Thyroid gland (tissue), 4 donors: ENCODE data around the gene HYAL2. TPM values are rescaled to one million over a fixed set of nuclear protein-coding genes. Genes with fewer than 3 reads are reported as not detected.

Experiments used
- DNase-seq, 2 donors: peaks; one replicate each; pipeline ENCODE4 v3.0.0-alpha.2; 2019
- H3K27ac ChIP-seq, 3 donors: fragments of 200-600 bp; sonication (generic); 1 replicate in 2 of 3; 2 replicates in 1 of 3; pipeline ENCODE4 v1.5.1; 2016 to 2019; ENCODE audit warnings: mild to moderate bottlenecking in 1 of 3, moderate library complexity in 1 of 3
- H3K27me3 ChIP-seq: fragments of 200-600 bp; sonication (generic); one replicate; pipeline ENCODE4 v1.5.1; 2019
- H3K36me3 ChIP-seq, 2 donors: fragments of 200-600 bp; sonication (generic); one replicate each; pipeline ENCODE4 v1.5.1; 2016 to 2019
- H3K4me1 ChIP-seq, 2 donors: fragments of 200-600 bp; sonication (generic); one replicate each; pipeline ENCODE4 v1.5.1; 2017 to 2019
- H3K4me3 ChIP-seq, 3 donors: fragments of 200-600 bp; sonication (generic); replicated peaks in 1 of 3; 1 replicate in 2 of 3; 2 replicates in 1 of 3; pipeline ENCODE4 v1.5.1; 2016; ENCODE audit warnings: mild to moderate bottlenecking in 1 of 3
- H3K9me3 ChIP-seq: fragments of 200-600 bp; sonication (generic); one replicate; pipeline ENCODE4 v1.5.1; 2017
- CTCF ChIP-seq, 6 experiments: fragments of 200-600 bp in 3 of 6; fragments of 450-650 bp in 3 of 6; sonication (generic) in 3 of 6; IDR thresholded peaks; one replicate each; pipeline ENCODE4 v1.5.1; 2016 to 2019; ENCODE audit warnings: antibody characterized with exemption in 6 of 6, mild to moderate bottlenecking in 2 of 6, inconsistent platforms in 1 of 6, moderate library complexity in 1 of 6
- POLR2A ChIP-seq, 2 donors: fragments of 450-650 bp; IDR thresholded peaks; one replicate each; pipeline ENCODE4 v1.6.1; 2017; ENCODE audit warnings: antibody characterized with exemption in 2 of 2, mild to moderate bottlenecking in 2 of 2, moderate library complexity in 1 of 2
- WGBS, 2 donors: methylation state at CpG; one replicate each; pipeline ENCODE4 v1.1.5; 2017; 5-methylcytosine and 5-hydroxymethylcytosine counted together
- intact Hi-C: fragments of 100-400 bp; cut with DNase I; formaldehyde crosslinking; loops from one replicate; pipeline ENCODE4 v1.15.1; 2023
- total RNA-seq, 4 donors: library from RNA; depleted of rRNA; stranded (reverse); fragments of >200 nt; gene quantifications; one replicate each; pipeline ENCODE4 v1.2.3, GENCODE V29; 2016

HYAL2 gene
- total RNA-seq, 4 donors from 2014 or later = 133 to 206 (median 158) TPM

GRCh38 chr3:50319894-50320625 is 2.5 kb downstream of the HYAL2 start:
- intact Hi-C loops = no loop called here
- H3K27me3 ChIP-seq = no peaks in the 10 kb centered on the region
- H3K36me3 ChIP-seq = peaks cover 8 to 21% of the 10 kb centered on the region in 2 donors
- WGBS, 2 donors = 83 to 92% methylated on average over 24 to 25 of the region's 29 CpGs
- no peak for DNase-seq
- H3K27ac ChIP-seq = peak overlapping the region; percentile 96 to 98 (median 98)
- no peaks in the 10 kb centered on the region for H3K9me3 ChIP-seq
- H3K4me3 ChIP-seq = peak overlapping the region in 2 of 3 donors; percentile 86 to 92
- TF ChIP-seq POLR2A (IDR thresholded peaks at IDR 0.05) (no peak), CTCF (IDR thresholded peaks at IDR 0.05) (no peak)
- peaks cover 39 to 68% of the 10 kb centered on the region in 2 donors for H3K4me1 ChIP-seq

GRCh38 chr3:50319181-50319893 is 3.2 kb downstream of the HYAL2 start:
- DNase-seq = no peak
- H3K4me1 ChIP-seq = peaks cover 40 to 70% of the 10 kb centered on the region in 2 donors
- intact Hi-C loops = no loop called here
- H3K4me3 ChIP-seq = peak overlapping the region in 1 of 3 donors; percentile 86
- TF ChIP-seq POLR2A (IDR thresholded peaks at IDR 0.05) (no peak), CTCF (IDR thresholded peaks at IDR 0.05) (no peak)
- no peaks in the 10 kb centered on the region for H3K27me3 ChIP-seq
- peak overlapping the region in 2 of 3 donors; percentile 73 to 98 for H3K27ac ChIP-seq
- 84 to 92% methylated on average over 15 to 16 of the region's 16 CpGs for WGBS, 2 donors
- no peaks in the 10 kb centered on the region for H3K9me3 ChIP-seq
- H3K36me3 ChIP-seq = peaks cover 7 to 21% of the 10 kb centered on the region in 2 donors

- intact Hi-C loops = no loop called here
- no peak for DNase-seq
- Histone ChIP-seq H3K27ac (peak overlapping the region in 2 of 3 donors; percentile 73 to 98), H3K9me3 (no peaks in the 10 kb centered on the region), H3K4me1 (peaks cover 40 to 71% of the 10 kb centered on the region in 2 donors), H3K4me3 (peak overlapping the region in 1 of 3 donors; percentile 4), H3K36me3 (peaks cover 7 to 21% of the 10 kb centered on the region in 2 donors), H3K27me3 (no peaks in the 10 kb centered on the region)
- 68 to 81% methylated on average over 9 of the region's 10 CpGs for WGBS, 2 donors
- TF ChIP-seq CTCF (IDR thresholded peaks at IDR 0.05) (no peak), POLR2A (IDR thresholded peaks at IDR 0.05) (no peak)
These were observed 3.9 kb downstream of the HYAL2 start for GRCh38 chr3:50318615-50319014.

- Histone ChIP-seq H3K27ac (peak overlapping the region in 2 of 3 donors; percentile 73 to 98), H3K4me1 (peaks cover 40 to 73% of the 10 kb centered on the region in 2 donors), H3K4me3 (no peak overlapping the region), H3K9me3 (no peaks in the 10 kb centered on the region), H3K36me3 (peaks cover 7 to 21% of the 10 kb centered on the region in 2 donors), H3K27me3 (no peaks in the 10 kb centered on the region)
- 76 to 100% methylated on average over 1 to 6 of the region's 11 CpGs for WGBS, 2 donors
- TF ChIP-seq CTCF (IDR thresholded peaks at IDR 0.05) (no peak), POLR2A (IDR thresholded peaks at IDR 0.05) (no peak)
- intact Hi-C loops = no loop called here
- DNase-seq = no peak
These were observed 4.4 kb downstream of the HYAL2 start for GRCh38 chr3:50318163-50318562.

- intact Hi-C loops = no loop called here
- peaks cover 40 to 72% of the 10 kb centered on the region in 2 donors for H3K4me1 ChIP-seq
- no peaks in the 10 kb centered on the region for H3K27me3 ChIP-seq
- no peak for TF ChIP-seq CTCF (IDR thresholded peaks at IDR 0.05)
- TF ChIP-seq POLR2A (IDR thresholded peaks at IDR 0.05) = no peak
- peak overlapping the region; percentile 62 to 98 (median 73) for H3K27ac ChIP-seq
- H3K4me3 ChIP-seq = no peak overlapping the region
- WGBS, 2 donors = 57 to 60% methylated on average over 2 to 6 of the region's 6 CpGs
- no peaks in the 10 kb centered on the region for H3K9me3 ChIP-seq
- peaks cover 7 to 21% of the 10 kb centered on the region in 2 donors for H3K36me3 ChIP-seq
- peak; percentile 44 to 48 for DNase-seq
These were observed 5.2 kb downstream of the HYAL2 start for GRCh38 chr3:50317300-50317699.
